Hepatocyte (in vitro differentiated cells): ENCODE results near the gene MRPS15. TPM values are rescaled to one million over a fixed set of nuclear protein-coding genes. Genes with fewer than 3 reads are reported as not detected.

Experiments
- DNase-seq: peaks from one replicate; pipeline ENCODE4 v3.0.0-alpha.2; 2016; ENCODE audit warnings: low spot score
- H2AFZ ChIP-seq: fragments of 200-600 bp; sonication (generic); 2 replicates; pipeline ENCODE4 v1.6.0; 2016; ENCODE audit warnings: antibody characterized with exemption, mild to moderate bottlenecking
- H3K27ac ChIP-seq: fragments of 200-600 bp; sonication (generic); 2 replicates; pipeline ENCODE4 v1.5.1; 2016; ENCODE audit warnings: mild to moderate bottlenecking
- H3K27me3 ChIP-seq: fragments of 200-600 bp; sonication (generic); 2 replicates; pipeline ENCODE4 v1.6.1; 2016
- H3K36me3 ChIP-seq: fragments of 200-600 bp; sonication (generic); replicated peaks from 2 replicates; pipeline ENCODE4 v1.5.1; 2016; ENCODE audit warnings: low read depth; ENCODE audit not compliant: insufficient read depth
- H3K4me1 ChIP-seq: fragments of 200-600 bp; sonication (generic); 2 replicates; pipeline ENCODE4 v1.5.1; 2016; ENCODE audit warnings: mild to moderate bottlenecking, moderate library complexity; ENCODE audit not compliant: insufficient read depth
- H3K4me2 ChIP-seq: fragments of 200-600 bp; sonication (generic); 2 replicates; pipeline ENCODE4 v1.6.0; 2016
- H3K4me3 ChIP-seq: fragments of 200-600 bp; sonication (generic); 2 replicates; pipeline ENCODE4 v1.5.1; 2016; ENCODE audit warnings: mild to moderate bottlenecking
- H3K79me2 ChIP-seq: fragments of 200-600 bp; sonication (generic); 2 replicates; pipeline ENCODE4 v1.6.0; 2017; ENCODE audit warnings: mild to moderate bottlenecking
- H3K9me2 ChIP-seq: fragments of 200-600 bp; sonication (generic); replicated peaks from 2 replicates; pipeline ENCODE4 v1.6.0; 2017; ENCODE audit warnings: mild to moderate bottlenecking; ENCODE audit not compliant: insufficient read depth
- H3K9me3 ChIP-seq: fragments of 200-600 bp; sonication (generic); 2 replicates; pipeline ENCODE4 v1.5.1; 2016; ENCODE audit warnings: low read depth, mild to moderate bottlenecking
- H4K20me1 ChIP-seq: fragments of 200-600 bp; sonication (generic); 2 replicates; pipeline ENCODE4 v1.6.0; 2016; ENCODE audit warnings: mild to moderate bottlenecking; ENCODE audit not compliant: insufficient read depth, poor library complexity, severe bottlenecking
- CTCF ChIP-seq: fragments of 200-600 bp; sonication (generic); IDR thresholded peaks from 2 replicates; pipeline ENCODE4 v1.5.1; 2016; ENCODE audit warnings: antibody characterized with exemption, mild to moderate bottlenecking; ENCODE audit not compliant: poor library complexity
- EZH2 ChIP-seq: fragments of 200-600 bp; sonication (generic); IDR thresholded peaks from 2 replicates; pipeline ENCODE4 v1.6.1; 2016; ENCODE audit warnings: antibody characterized with exemption, mild to moderate bottlenecking, borderline replicate concordance
- EZH2phosphoT487 ChIP-seq: fragments of 200-600 bp; sonication (generic); IDR thresholded peaks from one replicate; pipeline ENCODE4 v1.6.1; 2018; ENCODE audit warnings: antibody characterized with exemption, mild to moderate bottlenecking, low read depth, moderate library complexity; ENCODE audit not compliant: unreplicated experiment, severe bottlenecking
- WGBS: methylation state at CpG from one replicate; pipeline ENCODE4 v1.1.6; 2016; ENCODE audit warnings: low lambda C conversion rate; ENCODE audit errors: missing lambda C conversion rate; 5-methylcytosine and 5-hydroxymethylcytosine counted together
- polyA plus RNA-seq: library from polyadenylated mRNA; unstranded; fragments of >200 nt; fragmentation: Nextera tagmentation; extraction: Ambion mirVana; gene quantifications from 2 replicates; pipeline ENCODE4 v1.2.1, GENCODE V29; 2016
- total RNA-seq: library from RNA; depleted of rRNA; stranded (reverse); fragments of >200 nt; gene quantifications from 2 replicates; pipeline ENCODE4 v1.2.3, GENCODE V29; 2014

Gene MRPS15
- total and polyA plus RNA-seq, 2 experiments from 2014 or later: 63.2 to 127 TPM

- WGBS: 91% methylated on average over 4 of the region's 4 CpGs
- H3K79me2 ChIP-seq: no peaks in the 10 kb centered on the region
- H3K9me3 ChIP-seq: no peaks in the 10 kb centered on the region
- TF ChIP-seq EZH2phosphoT487 (no peak), CTCF (no peak), EZH2 (no peak)
- DNase-seq: no peak
- no peaks in the 10 kb centered on the region for H4K20me1 ChIP-seq
- no peaks in the 10 kb centered on the region for H3K36me3 ChIP-seq
- no peak overlapping the region for H2AFZ ChIP-seq
- H3K27me3 ChIP-seq: no peaks in the 10 kb centered on the region
- H3K9me2 ChIP-seq: no peaks in the 10 kb centered on the region
- H3K4me1 ChIP-seq: no peaks in the 10 kb centered on the region
- H3K4me3 ChIP-seq: no peak overlapping the region
- no peak overlapping the region for H3K4me2 ChIP-seq
- no peak overlapping the region for H3K27ac ChIP-seq
Observed at GRCh38 chr1:36448530-36449056, 15.6 kb downstream of the MRPS15 start.

- Histone ChIP-seq H3K4me3 (no peak overlapping the region), H3K4me1 (no peaks in the 10 kb centered on the region), H3K27ac (no peak overlapping the region), H4K20me1 (no peaks in the 10 kb centered on the region), H2AFZ (no peak overlapping the region), H3K36me3 (no peaks in the 10 kb centered on the region), H3K9me3 (no peaks in the 10 kb centered on the region), H3K79me2 (no peaks in the 10 kb centered on the region), H3K27me3 (no peaks in the 10 kb centered on the region), H3K4me2 (no peak overlapping the region), H3K9me2 (no peaks in the 10 kb centered on the region)
- no peak for DNase-seq
- TF ChIP-seq EZH2: no peak
Observed at GRCh38 chr1:36447450-36447849, 16.7 kb downstream of the MRPS15 start.

GRCh38 chr1:36446746-36447145, 17.4 kb downstream of the MRPS15 start:
- Histone ChIP-seq H3K4me1 (no peaks in the 10 kb centered on the region), H3K9me3 (no peaks in the 10 kb centered on the region), H3K9me2 (no peaks in the 10 kb centered on the region), H3K27ac (no peak overlapping the region), H4K20me1 (no peaks in the 10 kb centered on the region), H3K27me3 (no peaks in the 10 kb centered on the region), H3K36me3 (no peaks in the 10 kb centered on the region), H3K4me3 (no peak overlapping the region), H3K4me2 (no peak overlapping the region), H3K79me2 (no peaks in the 10 kb centered on the region), H2AFZ (no peak overlapping the region)
- TF ChIP-seq CTCF (no peak), EZH2phosphoT487 (no peak)
- WGBS: 65% methylated on average over 5 of the region's 5 CpGs
- no peak for DNase-seq

GRCh38 chr1:36446271-36446670, 17.9 kb downstream of the MRPS15 start:
- no peaks in the 10 kb centered on the region for H3K79me2 ChIP-seq
- no peak overlapping the region for H3K27ac ChIP-seq
- H3K9me2 ChIP-seq: no peaks in the 10 kb centered on the region
- H3K4me3 ChIP-seq: no peak overlapping the region
- H2AFZ ChIP-seq: no peak overlapping the region
- no peaks in the 10 kb centered on the region for H3K27me3 ChIP-seq
- H3K36me3 ChIP-seq: no peaks in the 10 kb centered on the region
- 66% methylated on average over 8 of the region's 8 CpGs for WGBS
- H3K4me1 ChIP-seq: no peaks in the 10 kb centered on the region
- no peak for DNase-seq
- no peaks in the 10 kb centered on the region for H3K9me3 ChIP-seq
- no peak overlapping the region for H3K4me2 ChIP-seq
- no peaks in the 10 kb centered on the region for H4K20me1 ChIP-seq
- TF ChIP-seq EZH2 (no peak), CTCF (peak; percentile 44), EZH2phosphoT487 (no peak)
